Measurements from ENCODE around the gene SLC8A3. TPM values are rescaled to one million over a fixed set of nuclear protein-coding genes. Genes with fewer than 3 reads are reported as not detected.

Gene SLC8A3
- total RNA-seq, 1 donor from 2014 or later = 0.08 TPM

GRCh38 chr14:70121521-70121920 is 67.2 kb downstream of the SLC8A3 start:
- no peak for TF ChIP-seq CTCF (IDR thresholded peaks at IDR 0.05; ENCODE audit: insufficient read depth, low read length, poor library complexity, severe bottlenecking)
- Histone ChIP-seq H3K36me3 (ENCODE audit: control insufficient read depth, insufficient read depth, low read length) (no peaks in the 10 kb centered on the region), H3K4me3 (ENCODE audit: low read depth, low read length) (no peak overlapping the region), H3K27me3 (ENCODE audit: control insufficient read depth, insufficient read depth, low read length) (no peaks in the 10 kb centered on the region)
- DNase-seq (ENCODE audit: low read depth) = no peak

- no peak for TF ChIP-seq CTCF (IDR thresholded peaks at IDR 0.05; ENCODE audit: insufficient read depth, low read length, poor library complexity, severe bottlenecking)
- DNase-seq (ENCODE audit: low read depth) = no peak
- Histone ChIP-seq H3K4me3 (ENCODE audit: low read depth, low read length) (no peak overlapping the region), H3K36me3 (ENCODE audit: control insufficient read depth, insufficient read depth, low read length) (no peaks in the 10 kb centered on the region), H3K27me3 (ENCODE audit: control insufficient read depth, insufficient read depth, low read length) (no peaks in the 10 kb centered on the region)
Measured at GRCh38 chr14:70118064-70118463, 70.7 kb downstream of the SLC8A3 start.

GRCh38 chr14:70116278-70116677 is 72.5 kb downstream of the SLC8A3 start:
- DNase-seq (ENCODE audit: low read depth) = no peak
- Histone ChIP-seq H3K4me3 (ENCODE audit: low read depth, low read length) (no peak overlapping the region), H3K27me3 (ENCODE audit: control insufficient read depth, insufficient read depth, low read length) (no peaks in the 10 kb centered on the region), H3K36me3 (ENCODE audit: control insufficient read depth, insufficient read depth, low read length) (no peaks in the 10 kb centered on the region)
- no peak for TF ChIP-seq CTCF (IDR thresholded peaks at IDR 0.05; ENCODE audit: insufficient read depth, low read length, poor library complexity, severe bottlenecking)

- DNase-seq (ENCODE audit: low read depth) = no peak
- Histone ChIP-seq H3K27me3 (ENCODE audit: control insufficient read depth, insufficient read depth, low read length) (no peaks in the 10 kb centered on the region), H3K36me3 (ENCODE audit: control insufficient read depth, insufficient read depth, low read length) (no peaks in the 10 kb centered on the region), H3K4me3 (ENCODE audit: low read depth, low read length) (no peak overlapping the region)
- no peak for TF ChIP-seq CTCF (IDR thresholded peaks at IDR 0.05; ENCODE audit: insufficient read depth, low read length, poor library complexity, severe bottlenecking)
Measured at GRCh38 chr14:70114621-70115156, 74.1 kb downstream of the SLC8A3 start.

- Histone ChIP-seq H3K36me3 (ENCODE audit: control insufficient read depth, insufficient read depth, low read length) (no peaks in the 10 kb centered on the region), H3K27me3 (ENCODE audit: control insufficient read depth, insufficient read depth, low read length) (no peaks in the 10 kb centered on the region), H3K4me3 (ENCODE audit: low read depth, low read length) (no peak overlapping the region)
- TF ChIP-seq CTCF (IDR thresholded peaks at IDR 0.05; ENCODE audit: insufficient read depth, low read length, poor library complexity, severe bottlenecking) = no peak
- no peak for DNase-seq (ENCODE audit: low read depth)
Measured at GRCh38 chr14:70113211-70113610, 75.5 kb downstream of the SLC8A3 start.

GRCh38 chr14:70108419-70108818 is 80.3 kb downstream of the SLC8A3 start:
- DNase-seq (ENCODE audit: low read depth) = no peak
- no peak overlapping the region for H3K4me3 ChIP-seq (ENCODE audit: low read depth, low read length)
- H3K36me3 ChIP-seq (ENCODE audit: control insufficient read depth, insufficient read depth, low read length) = no peaks in the 10 kb centered on the region
- no peaks in the 10 kb centered on the region for H3K27me3 ChIP-seq (ENCODE audit: control insufficient read depth, insufficient read depth, low read length)
- TF ChIP-seq CTCF (IDR thresholded peaks at IDR 0.05; ENCODE audit: insufficient read depth, low read length, poor library complexity, severe bottlenecking) = no peak
